ENCODE data around the gene NCK1. TPM values are rescaled to one million over a fixed set of nuclear protein-coding genes. Genes with fewer than 3 reads are reported as not detected.
A peak's percentile ranks its signal among the peaks of the same experiment; 100 is the strongest.

NCK1 gene
- 22.7 TPM for polyA plus RNA-seq (2013, experiment 1 of 2)
- 23.2 TPM for polyA plus RNA-seq (2013, experiment 2 of 2)

DNA sequence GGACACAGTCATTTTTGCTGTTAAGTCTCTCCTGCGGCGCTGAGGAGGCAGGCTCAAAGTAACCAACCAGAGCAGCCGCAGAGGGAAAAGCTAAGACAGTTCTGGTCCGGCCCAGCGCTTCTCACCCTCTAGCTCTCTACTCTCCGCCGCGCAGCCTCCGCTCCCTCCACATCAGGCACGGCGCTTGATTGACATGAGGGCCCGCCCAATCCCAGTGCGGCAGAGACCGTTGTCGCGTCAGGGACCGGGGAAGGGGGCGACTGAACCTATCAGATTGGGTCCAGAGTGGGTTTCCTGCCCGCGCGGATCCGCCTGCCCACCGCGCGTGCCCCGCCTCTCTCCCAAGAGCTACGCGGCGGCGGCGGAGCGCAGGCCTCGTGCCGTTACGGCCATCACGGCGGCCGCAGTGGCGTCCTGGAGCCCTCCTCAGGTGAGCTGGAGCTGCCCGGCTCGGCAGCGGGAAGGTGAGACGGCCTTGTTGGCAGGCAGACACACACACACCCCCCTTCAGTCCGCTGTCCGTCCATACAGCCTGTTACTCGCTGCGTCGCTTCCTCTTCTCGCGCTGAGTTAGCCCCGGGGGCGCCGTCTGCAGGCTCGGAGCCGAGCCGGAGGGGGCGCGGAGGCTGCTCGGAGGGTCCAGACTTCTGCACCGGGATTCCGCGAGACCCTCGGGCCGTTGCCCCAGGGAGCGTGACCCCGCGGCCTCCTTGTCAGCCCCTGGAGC lies at the start of gene NCK1:
NCK1 (plus strand) TSS at position 319 of the 727 bp plus-strand sequence. CDS start 65,794 bp downstream, outside the sequence.
- Histone ChIP-seq H3K27me3 (ENCODE audit: insufficient read depth, low read length, poor library complexity) (no peaks in the 10 kb centered on the region), H4K5ac (ENCODE audit: low read length) (no peak within 1 kb of the TSS), H3K4me1 (ENCODE audit: control insufficient read depth, low read depth, low read length) (no peaks in the 10 kb centered on the region), H3K4me3 (ENCODE audit: low read length) (peak within 1 kb of the TSS; percentile 76), H2AK5ac (ENCODE audit: low read length) (no peak within 1 kb of the TSS), H3K79me1 (ENCODE audit: low read length) (peaks cover 2% of the 10 kb centered on the region), H3K79me2 (ENCODE audit: control insufficient read depth, insufficient read depth, low read length) (peaks cover 19% of the 10 kb centered on the region), H3K4ac (ENCODE audit: low read depth, low read length) (no peak within 1 kb of the TSS), H2BK5ac (ENCODE audit: low read length) (peak within 1 kb of the TSS; percentile 66), H3K23ac (ENCODE audit: low read length) (peak within 1 kb of the TSS; percentile 89), H3K18ac (ENCODE audit: low read length) (peak within 1 kb of the TSS; percentile 44), H2BK15ac (replicated peaks; ENCODE audit: low read depth) (no peak within 1 kb of the TSS), H3K4me2 (ENCODE audit: low read length) (peak within 1 kb of the TSS; percentile 95), H3K9ac (ENCODE audit: low read length) (peak within 1 kb of the TSS; percentile 93), H2BK120ac (ENCODE audit: low read depth, low read length) (no peak within 1 kb of the TSS), H3K36me3 (ENCODE audit: control insufficient read depth, insufficient read depth, low read length) (no peaks in the 10 kb centered on the region), H3K56ac (ENCODE audit: low read length) (peak within 1 kb of the TSS; percentile 100), H3K27ac (ENCODE audit: low read depth, low read length) (peak within 1 kb of the TSS; percentile 89), H4K8ac (ENCODE audit: low read depth, low read length) (no peak within 1 kb of the TSS)
- no CpG with 5 or more reads among the region's 67 CpGs for WGBS (ENCODE audit: extremely low coverage, insufficient coverage, low lambda C conversion rate)
- peak; percentile 100 for DNase-seq

DNA sequence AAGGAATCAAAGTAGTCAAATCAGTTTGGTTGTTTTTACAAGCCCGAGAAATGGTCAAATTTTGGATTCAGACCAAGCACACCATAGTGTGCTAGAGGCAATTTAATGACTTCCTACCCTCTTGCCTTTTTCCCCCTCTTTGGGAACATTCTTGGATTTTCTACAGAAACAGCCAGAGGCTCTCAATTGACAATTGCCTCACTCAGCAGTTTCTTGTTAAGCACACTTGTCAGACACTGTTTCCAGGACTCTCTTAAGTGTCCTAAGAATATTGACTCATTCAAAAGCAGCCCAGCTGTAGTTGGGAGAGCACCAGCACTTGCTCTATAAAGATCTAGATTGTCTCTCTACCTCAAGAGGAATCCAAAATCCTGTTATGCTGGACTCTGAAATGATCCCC lies 44.6 kb upstream of the NCK1 start:
- no peak for DNase-seq
- Histone ChIP-seq H3K36me3 (ENCODE audit: control insufficient read depth, insufficient read depth, low read length) (no peaks in the 10 kb centered on the region), H3K18ac (ENCODE audit: low read length) (no peak overlapping the region), H3K56ac (ENCODE audit: low read length) (no peak overlapping the region), H2BK120ac (ENCODE audit: low read depth, low read length) (no peak overlapping the region), H2BK15ac (replicated peaks; ENCODE audit: low read depth) (no peak overlapping the region), H4K5ac (ENCODE audit: low read length) (no peak overlapping the region), H4K8ac (ENCODE audit: low read depth, low read length) (no peak overlapping the region), H3K79me1 (ENCODE audit: low read length) (peaks cover 2% of the 10 kb centered on the region), H3K4me2 (ENCODE audit: low read length) (no peak overlapping the region), H3K4ac (ENCODE audit: low read depth, low read length) (no peak overlapping the region), H3K27ac (ENCODE audit: low read depth, low read length) (no peak overlapping the region), H2AK5ac (ENCODE audit: low read length) (no peak overlapping the region), H3K23ac (ENCODE audit: low read length) (no peak overlapping the region), H2BK5ac (ENCODE audit: low read length) (no peak overlapping the region), H3K4me1 (ENCODE audit: control insufficient read depth, low read depth, low read length) (no peaks in the 10 kb centered on the region), H3K79me2 (ENCODE audit: control insufficient read depth, insufficient read depth, low read length) (no peaks in the 10 kb centered on the region), H3K27me3 (ENCODE audit: insufficient read depth, low read length, poor library complexity) (no peaks in the 10 kb centered on the region), H3K4me3 (ENCODE audit: low read length) (no peak overlapping the region), H3K9ac (ENCODE audit: low read length) (no peak overlapping the region)
- WGBS (ENCODE audit: extremely low coverage, insufficient coverage, low lambda C conversion rate), result no CpG with 5 or more reads among the region's 1 CpG

DNA sequence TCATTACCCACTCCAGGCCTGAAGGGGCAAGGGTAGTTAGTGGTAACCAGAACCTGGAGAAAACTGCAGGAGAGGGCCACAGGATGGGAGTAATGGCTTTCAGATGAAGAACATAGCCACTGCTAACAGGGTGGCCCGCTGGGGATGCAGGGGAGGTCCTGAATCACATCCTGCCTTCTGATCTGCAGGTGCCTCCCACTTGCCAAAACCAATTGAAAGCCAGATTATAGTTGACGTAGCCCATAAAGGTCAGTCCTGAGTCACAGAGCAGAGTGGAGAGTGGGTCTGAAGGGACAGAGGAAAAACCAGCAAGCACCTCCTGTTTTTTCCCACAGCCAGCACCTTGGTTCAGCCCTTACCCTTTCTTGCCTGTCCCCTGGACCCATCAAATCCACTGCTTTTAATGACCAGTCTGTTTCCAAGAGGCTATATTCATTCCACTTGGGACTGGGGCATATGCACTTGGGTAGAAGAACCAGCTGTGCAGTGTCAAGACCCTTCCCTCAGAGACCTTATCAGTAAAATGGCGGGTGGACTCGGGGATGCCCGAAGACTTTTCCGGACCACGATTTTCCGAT lies 43.7 kb upstream of the NCK1 start:
- H3K18ac ChIP-seq (ENCODE audit: low read length), result no peak overlapping the region
- H3K4ac ChIP-seq (ENCODE audit: low read depth, low read length), result no peak overlapping the region
- H3K4me3 ChIP-seq (ENCODE audit: low read length), result peak overlapping the region; percentile 67
- no peak overlapping the region for H4K8ac ChIP-seq (ENCODE audit: low read depth, low read length)
- no CpG with 5 or more reads among the region's 8 CpGs for WGBS (ENCODE audit: extremely low coverage, insufficient coverage, low lambda C conversion rate)
- no peaks in the 10 kb centered on the region for H3K27me3 ChIP-seq (ENCODE audit: insufficient read depth, low read length, poor library complexity)
- no peak overlapping the region for H2BK120ac ChIP-seq (ENCODE audit: low read depth, low read length)
- H3K9ac ChIP-seq (ENCODE audit: low read length), result peak overlapping the region; percentile 72
- no peak overlapping the region for H2BK5ac ChIP-seq (ENCODE audit: low read length)
- no peaks in the 10 kb centered on the region for H3K4me1 ChIP-seq (ENCODE audit: control insufficient read depth, low read depth, low read length)
- peak overlapping the region; percentile 90 for H3K56ac ChIP-seq (ENCODE audit: low read length)
- H4K5ac ChIP-seq (ENCODE audit: low read length), result no peak overlapping the region
- no peak overlapping the region for H2BK15ac ChIP-seq (replicated peaks; ENCODE audit: low read depth)
- H3K79me2 ChIP-seq (ENCODE audit: control insufficient read depth, insufficient read depth, low read length), result peaks cover 2% of the 10 kb centered on the region
- DNase-seq, result peak; percentile 92
- H3K36me3 ChIP-seq (ENCODE audit: control insufficient read depth, insufficient read depth, low read length), result no peaks in the 10 kb centered on the region
- no peak overlapping the region for H2AK5ac ChIP-seq (ENCODE audit: low read length)
- peak overlapping the region; percentile 29 for H3K27ac ChIP-seq (ENCODE audit: low read depth, low read length)
- peaks cover 2% of the 10 kb centered on the region for H3K79me1 ChIP-seq (ENCODE audit: low read length)
- peak overlapping the region; percentile 66 for H3K4me2 ChIP-seq (ENCODE audit: low read length)
- H3K23ac ChIP-seq (ENCODE audit: low read length), result no peak overlapping the region

DNA sequence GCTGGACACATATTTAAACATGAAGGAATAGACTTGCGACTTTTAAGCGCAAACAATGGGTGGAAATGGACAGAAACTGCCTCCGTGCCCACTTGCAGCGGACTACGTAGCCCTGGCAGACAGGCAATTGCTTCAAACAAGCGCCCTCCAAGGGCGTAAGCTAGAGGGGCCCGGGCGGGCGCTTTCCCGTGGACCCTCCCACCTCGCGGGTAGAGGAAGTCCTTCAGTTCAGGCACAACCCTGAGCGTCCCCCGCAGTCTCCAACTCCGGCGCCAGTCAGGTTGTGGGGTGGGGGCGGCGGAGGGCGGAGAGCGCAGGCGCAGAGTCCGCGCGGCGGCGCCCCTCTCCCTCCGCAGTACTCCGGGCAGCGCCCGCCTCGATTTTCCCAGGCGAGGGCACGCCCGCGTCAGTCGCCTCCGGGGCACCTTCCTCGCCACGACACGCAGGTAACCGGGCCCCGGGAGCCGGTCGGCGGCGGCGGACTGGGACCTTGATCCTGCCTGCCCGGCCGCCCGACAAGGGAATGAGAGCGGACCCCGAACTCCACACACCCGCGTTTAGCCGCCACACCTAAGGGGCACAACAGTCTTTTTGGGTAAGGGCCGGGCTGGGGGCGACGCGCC lies 43.1 kb upstream of the NCK1 start, which contains the start of gene SLC35G2:
SLC35G2 (plus strand) TSS at position 358 of the 623 bp plus-strand sequence. CDS start 35,335 bp downstream, outside the sequence.
- Histone ChIP-seq H2BK5ac (ENCODE audit: low read length) (no peak within 1 kb of the TSS), H2BK120ac (ENCODE audit: low read depth, low read length) (no peak within 1 kb of the TSS), H3K4me2 (ENCODE audit: low read length) (peak within 1 kb of the TSS; percentile 66), H3K27me3 (ENCODE audit: insufficient read depth, low read length, poor library complexity) (no peaks in the 10 kb centered on the region), H3K4me1 (ENCODE audit: control insufficient read depth, low read depth, low read length) (no peaks in the 10 kb centered on the region), H3K79me1 (ENCODE audit: low read length) (peaks cover 2% of the 10 kb centered on the region), H3K23ac (ENCODE audit: low read length) (peak within 1 kb of the TSS; percentile 29), H4K8ac (ENCODE audit: low read depth, low read length) (no peak within 1 kb of the TSS), H2AK5ac (ENCODE audit: low read length) (no peak within 1 kb of the TSS), H3K4me3 (ENCODE audit: low read length) (peak within 1 kb of the TSS; percentile 68), H3K27ac (ENCODE audit: low read depth, low read length) (peak within 1 kb of the TSS; percentile 29), H3K4ac (ENCODE audit: low read depth, low read length) (no peak within 1 kb of the TSS), H3K9ac (ENCODE audit: low read length) (peak within 1 kb of the TSS; percentile 72), H2BK15ac (replicated peaks; ENCODE audit: low read depth) (no peak within 1 kb of the TSS), H3K79me2 (ENCODE audit: control insufficient read depth, insufficient read depth, low read length) (peaks cover 2% of the 10 kb centered on the region), H3K36me3 (ENCODE audit: control insufficient read depth, insufficient read depth, low read length) (no peaks in the 10 kb centered on the region), H4K5ac (ENCODE audit: low read length) (no peak within 1 kb of the TSS), H3K56ac (ENCODE audit: low read length) (peak within 1 kb of the TSS; percentile 90), H3K18ac (ENCODE audit: low read length) (peak within 1 kb of the TSS; percentile 61)
- DNase-seq, result peak; percentile 86
- no CpG with 5 or more reads among the region's 60 CpGs for WGBS (ENCODE audit: extremely low coverage, insufficient coverage, low lambda C conversion rate)

DNA sequence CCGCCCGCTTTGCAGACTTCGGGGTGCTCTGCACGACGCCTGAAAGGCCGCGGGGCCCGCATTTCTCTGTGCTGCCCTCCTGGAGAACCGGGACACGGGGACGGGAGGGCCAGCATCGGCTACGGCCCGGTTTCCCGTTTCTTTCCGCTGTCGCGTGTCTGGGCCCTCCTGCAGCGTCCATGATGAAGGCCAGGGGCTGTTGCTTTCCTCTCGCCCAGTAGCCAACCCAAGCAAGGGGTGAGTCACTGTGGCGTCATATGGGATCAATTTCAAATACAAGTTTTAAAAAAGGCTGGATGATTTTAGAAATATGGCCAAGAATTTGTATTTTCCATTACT lies 42.6 kb upstream of the NCK1 start:
- H3K9ac ChIP-seq (ENCODE audit: low read length), result peak overlapping the region; percentile 72
- peak overlapping the region; percentile 29 for H3K23ac ChIP-seq (ENCODE audit: low read length)
- H3K56ac ChIP-seq (ENCODE audit: low read length), result peak overlapping the region; percentile 90
- no peak overlapping the region for H4K5ac ChIP-seq (ENCODE audit: low read length)
- H3K4me1 ChIP-seq (ENCODE audit: control insufficient read depth, low read depth, low read length), result no peaks in the 10 kb centered on the region
- H3K4me3 ChIP-seq (ENCODE audit: low read length), result peak overlapping the region; percentile 68
- H2BK5ac ChIP-seq (ENCODE audit: low read length), result no peak overlapping the region
- H3K79me1 ChIP-seq (ENCODE audit: low read length), result peaks cover 2% of the 10 kb centered on the region
- WGBS (ENCODE audit: extremely low coverage, insufficient coverage, low lambda C conversion rate), result no CpG with 5 or more reads among the region's 21 CpGs
- no peaks in the 10 kb centered on the region for H3K36me3 ChIP-seq (ENCODE audit: control insufficient read depth, insufficient read depth, low read length)
- H2AK5ac ChIP-seq (ENCODE audit: low read length), result no peak overlapping the region
- H2BK120ac ChIP-seq (ENCODE audit: low read depth, low read length), result no peak overlapping the region
- no peak overlapping the region for H2BK15ac ChIP-seq (replicated peaks; ENCODE audit: low read depth)
- H4K8ac ChIP-seq (ENCODE audit: low read depth, low read length), result no peak overlapping the region
- peaks cover 2% of the 10 kb centered on the region for H3K79me2 ChIP-seq (ENCODE audit: control insufficient read depth, insufficient read depth, low read length)
- no peaks in the 10 kb centered on the region for H3K27me3 ChIP-seq (ENCODE audit: insufficient read depth, low read length, poor library complexity)
- DNase-seq, result peak; percentile 75
- H3K4me2 ChIP-seq (ENCODE audit: low read length), result peak overlapping the region; percentile 66
- peak overlapping the region; percentile 27 for H3K27ac ChIP-seq (ENCODE audit: low read depth, low read length)
- peak overlapping the region; percentile 61 for H3K18ac ChIP-seq (ENCODE audit: low read length)
- no peak overlapping the region for H3K4ac ChIP-seq (ENCODE audit: low read depth, low read length)
